H7 (cell line): ENCODE measurements around the gene NEURL4. TPM values are rescaled to one million over a fixed set of nuclear protein-coding genes. Genes with fewer than 3 reads are reported as not detected.
A peak's percentile ranks its signal among the peaks of the same experiment; 100 is the strongest.

Experiments used
- DNase-seq: peaks from one replicate; pipeline ENCODE4 v3.0.0; 2012
- H3K27me3 ChIP-seq: 2 replicates; pipeline ENCODE4 v1.6.0; 2011; ENCODE audit warnings: mild to moderate bottlenecking, low read length; ENCODE audit not compliant: control insufficient read depth, insufficient read depth
- H3K36me3 ChIP-seq: replicated peaks from 2 replicates; pipeline ENCODE4 v1.5.1; 2011; ENCODE audit warnings: low read length; ENCODE audit not compliant: control insufficient read depth, insufficient read depth
- H3K4me3 ChIP-seq: 2 replicates; pipeline ENCODE4 v1.5.1; 2011; ENCODE audit warnings: low read depth, mild to moderate bottlenecking, control low read depth, low read length, moderate library complexity; ENCODE audit not compliant: insufficient read depth
- total RNA-seq: library from RNA; depleted of rRNA; stranded (reverse); fragments of >200 nt; shearing (Covaris generic); gene quantifications from 2 replicates; pipeline ENCODE4 v1.2.3, GENCODE V29; 2014

The NEURL4 gene
- total RNA-seq, 1 experiment from 2014 or later = 34.1 TPM

DNA sequence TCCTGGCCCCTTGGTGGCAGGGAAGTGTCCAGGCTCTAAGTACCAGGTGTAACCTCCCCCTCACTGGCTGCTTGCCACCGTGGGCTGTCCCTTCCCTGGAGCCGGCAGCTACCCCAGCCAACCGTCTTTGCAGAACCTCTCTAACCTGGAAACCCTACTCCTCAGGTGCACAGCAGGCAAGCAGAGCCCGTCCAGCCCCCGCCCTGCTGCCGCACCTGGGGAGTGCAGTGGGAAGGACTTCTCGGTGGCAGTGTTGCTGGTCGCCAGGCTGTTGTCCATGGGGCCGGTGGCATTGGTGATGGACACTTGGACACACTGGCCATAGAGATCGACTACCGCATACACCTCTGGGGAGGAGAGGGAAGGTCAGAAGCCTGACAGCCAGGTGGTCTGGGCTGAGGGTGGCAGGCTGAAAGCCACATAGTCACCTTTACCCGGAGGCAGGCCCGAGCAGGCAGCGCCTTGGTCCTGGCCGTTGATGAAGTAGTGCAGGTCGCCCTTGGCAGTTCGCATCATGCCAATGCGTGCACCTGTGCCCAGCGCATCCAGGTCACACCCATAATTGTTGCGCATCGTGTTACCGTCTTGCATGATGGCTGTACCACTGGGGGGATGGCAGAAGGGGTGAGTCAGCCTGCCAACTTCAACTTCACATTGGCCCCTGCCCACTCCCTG is 6.5 kb downstream of the NEURL4 start:
- H3K36me3 ChIP-seq = peaks cover 64% of the 10 kb centered on the region
- no peaks in the 10 kb centered on the region for H3K27me3 ChIP-seq
- peak; percentile 37 for DNase-seq
- H3K4me3 ChIP-seq = no peak overlapping the region

GRCh38 chr17:7321466-7321865 is 7.7 kb downstream of the NEURL4 start:
- Histone ChIP-seq H3K27me3 (no peaks in the 10 kb centered on the region), H3K36me3 (peaks cover 66% of the 10 kb centered on the region), H3K4me3 (no peak overlapping the region)
- DNase-seq = peak; percentile 34

DNA sequence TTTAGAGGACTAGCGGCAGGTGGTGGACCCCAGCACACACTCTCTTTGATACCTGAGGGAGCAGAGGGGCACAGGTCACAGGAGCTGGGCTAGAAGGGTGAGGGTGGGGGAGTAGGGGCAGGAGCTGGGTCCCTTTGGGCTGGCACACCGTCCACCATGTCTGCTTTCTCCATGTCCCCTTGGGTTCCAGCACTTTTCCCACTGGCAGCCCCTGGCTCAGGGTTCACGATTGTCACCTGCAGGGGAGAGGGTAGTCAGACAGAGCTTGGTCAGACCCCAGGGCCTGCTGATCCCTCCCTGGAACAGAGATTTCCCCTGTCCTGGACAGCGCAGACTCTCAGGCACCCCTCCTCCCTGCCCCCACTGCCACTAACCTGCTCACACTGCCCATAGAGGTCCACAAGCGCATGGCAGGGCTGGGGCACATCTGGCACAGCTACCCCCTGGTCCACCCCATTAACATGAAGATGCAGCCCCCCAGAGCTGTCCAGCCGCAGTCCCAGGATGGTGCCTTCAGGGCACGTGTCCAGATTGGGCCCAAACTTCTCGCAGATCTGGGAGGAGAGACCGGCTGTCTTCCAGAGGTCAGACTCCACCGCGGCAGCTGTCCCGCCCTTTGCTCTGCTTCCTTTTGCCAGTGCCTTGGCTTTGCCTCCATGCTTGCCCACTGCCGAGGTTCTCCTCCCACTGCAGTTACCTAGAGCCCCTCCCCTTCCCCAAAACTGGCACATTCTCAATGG is 10.8 kb downstream of the NEURL4 start:
- Histone ChIP-seq H3K36me3 (peaks cover 47% of the 10 kb centered on the region), H3K27me3 (no peaks in the 10 kb centered on the region), H3K4me3 (no peak overlapping the region)
- DNase-seq = peak; percentile 35

DNA sequence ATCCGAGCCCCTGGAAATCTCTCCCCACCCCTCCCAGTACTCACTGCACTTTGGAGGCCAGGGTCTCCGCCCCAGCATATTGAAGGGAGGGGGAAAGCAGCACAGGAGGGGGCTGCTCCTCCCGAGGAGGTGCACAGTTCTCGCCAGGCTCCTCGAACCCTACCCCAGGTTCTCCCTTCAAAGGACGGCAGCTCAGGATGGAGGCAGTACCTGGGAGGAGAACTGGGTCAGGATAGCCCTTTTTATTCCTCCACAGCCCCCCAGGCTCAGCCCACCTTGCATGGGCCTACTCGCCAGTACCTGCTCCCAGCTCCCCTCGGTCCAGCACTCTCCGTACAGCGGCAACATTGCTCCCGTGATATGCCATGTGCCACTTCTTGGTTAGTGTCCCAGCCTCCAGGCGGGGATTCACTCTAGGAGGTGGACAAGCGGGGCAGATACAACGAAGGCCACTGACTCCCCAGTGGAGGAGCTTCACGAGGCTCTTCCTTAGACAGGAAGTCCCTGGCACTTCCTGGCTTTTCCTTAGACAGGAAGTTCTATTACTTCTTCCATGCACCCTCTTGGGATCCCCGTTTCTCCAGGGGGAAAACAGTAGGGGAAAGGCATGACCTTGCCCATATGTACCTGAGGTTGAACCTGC is 11.9 kb downstream of the NEURL4 start:
- H3K36me3 ChIP-seq = peaks cover 44% of the 10 kb centered on the region
- DNase-seq = peak; percentile 35
- no peak overlapping the region for H3K4me3 ChIP-seq
- H3K27me3 ChIP-seq = no peaks in the 10 kb centered on the region

- DNase-seq = no peak
- Histone ChIP-seq H3K4me3 (peak overlapping the region; percentile 73), H3K36me3 (peaks cover 41% of the 10 kb centered on the region), H3K27me3 (no peaks in the 10 kb centered on the region)
Observed at GRCh38 chr17:7315570-7316235, 13.4 kb downstream of the NEURL4 start.

DNA sequence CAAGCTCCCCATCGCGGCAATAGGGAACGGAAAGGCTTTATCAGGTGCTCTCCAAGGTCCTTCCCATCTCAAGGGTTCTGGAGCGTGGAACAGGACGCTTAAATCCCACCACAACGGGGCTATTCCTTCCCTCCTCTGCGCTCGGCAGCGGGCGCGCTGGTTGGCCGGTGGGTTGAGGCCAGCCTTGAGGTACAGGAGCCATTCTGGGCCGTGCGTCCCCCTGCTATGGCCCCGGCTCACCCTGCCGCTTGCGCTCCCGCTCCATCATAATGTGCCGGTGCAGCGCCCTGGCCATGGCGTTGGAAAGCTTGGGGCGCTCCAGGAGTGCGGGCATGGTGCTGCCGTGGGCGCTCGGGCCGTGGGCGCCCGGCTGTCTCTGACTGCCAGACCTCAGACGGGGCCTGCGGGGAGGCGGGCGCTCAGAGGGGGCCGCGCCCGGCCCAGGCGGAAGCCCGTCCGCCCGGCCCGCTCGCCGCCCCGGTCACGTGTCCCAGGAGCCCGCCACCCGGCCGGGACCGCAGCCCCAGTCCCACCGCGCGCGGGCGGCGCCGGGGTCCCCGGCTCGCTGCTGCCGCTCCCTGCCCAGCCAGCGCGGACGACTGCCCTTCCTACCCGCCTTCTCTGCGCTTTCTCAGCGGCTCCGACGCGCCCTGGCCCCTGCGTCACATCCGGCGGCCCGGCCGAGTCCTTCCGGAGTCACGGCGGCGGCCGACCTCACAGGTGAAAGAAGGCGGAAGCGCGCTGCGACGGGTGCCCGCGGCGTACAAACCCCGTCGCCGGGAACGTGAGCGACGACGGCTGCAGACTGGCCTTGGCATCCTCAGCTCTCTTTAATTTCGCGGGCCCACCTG is 14.2 kb downstream of the NEURL4 start, which contains the start of gene GPS2:
Gene GPS2 (minus strand): TSS at position 642 of the 851 bp plus-strand sequence. CDS start 308 bp downstream, at position 334.
- H3K36me3 ChIP-seq = peaks cover 44% of the 10 kb centered on the region
- no peaks in the 10 kb centered on the region for H3K27me3 ChIP-seq
- H3K4me3 ChIP-seq = peak within 1 kb of the TSS; percentile 73
- DNase-seq = peak; percentile 99

DNA sequence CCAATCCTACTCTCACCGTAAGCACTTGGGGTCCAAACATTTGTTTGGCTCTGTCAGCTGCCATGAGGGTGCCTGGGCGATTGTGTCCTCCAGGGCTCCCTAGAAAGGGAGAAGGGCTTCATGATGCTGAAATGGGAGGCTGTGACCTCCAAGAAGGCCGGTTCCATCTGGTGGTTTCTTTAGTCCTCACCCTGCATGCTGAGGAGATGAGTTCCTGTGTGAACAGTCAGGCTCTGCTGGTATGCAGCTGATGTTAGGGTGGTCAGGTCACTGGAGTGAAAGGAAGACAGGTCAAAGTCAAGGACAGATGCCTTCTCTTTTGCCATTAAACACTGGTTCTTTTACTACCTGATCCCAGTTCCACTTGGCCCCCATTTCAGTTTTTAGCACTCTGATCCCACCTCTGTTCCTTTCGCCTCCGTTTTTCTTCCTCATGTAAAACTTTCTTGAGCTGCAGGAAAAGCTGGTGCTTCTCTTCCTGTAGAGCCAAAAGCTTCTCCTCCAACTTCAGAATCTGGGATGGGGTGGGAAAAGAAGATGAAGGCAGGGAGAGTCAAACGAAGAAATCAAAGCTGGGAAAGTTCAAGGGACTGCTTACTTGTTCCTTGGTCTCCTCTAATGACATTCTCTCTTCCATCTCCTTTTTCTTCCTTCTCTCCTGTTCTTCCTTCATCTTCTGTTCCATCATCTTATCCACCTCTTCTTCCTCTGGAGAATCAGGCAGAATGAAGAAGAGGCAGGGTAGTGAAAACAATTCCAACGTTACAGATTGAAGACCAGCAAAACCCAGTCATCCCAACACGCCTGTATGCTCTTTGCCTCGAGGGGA is 15.0 kb downstream of the NEURL4 start:
- DNase-seq = no peak
- Histone ChIP-seq H3K27me3 (no peaks in the 10 kb centered on the region), H3K36me3 (peaks cover 51% of the 10 kb centered on the region), H3K4me3 (peak overlapping the region; percentile 73)

GRCh38 chr17:7313088-7313889 is 15.8 kb downstream of the NEURL4 start:
- Histone ChIP-seq H3K4me3 (no peak overlapping the region), H3K36me3 (peaks cover 46% of the 10 kb centered on the region), H3K27me3 (no peaks in the 10 kb centered on the region)
- peak; percentile 74 for DNase-seq

GRCh38 chr17:7312432-7313087 is 16.6 kb downstream of the NEURL4 start:
- peak; percentile 32 for DNase-seq
- H3K36me3 ChIP-seq = peaks cover 38% of the 10 kb centered on the region
- H3K4me3 ChIP-seq = no peak overlapping the region
- H3K27me3 ChIP-seq = no peaks in the 10 kb centered on the region

GRCh38 chr17:7311110-7311705 is 17.9 kb downstream of the NEURL4 start:
- Histone ChIP-seq H3K36me3 (peaks cover 34% of the 10 kb centered on the region), H3K27me3 (no peaks in the 10 kb centered on the region), H3K4me3 (no peak overlapping the region)
- DNase-seq = no peak

DNA sequence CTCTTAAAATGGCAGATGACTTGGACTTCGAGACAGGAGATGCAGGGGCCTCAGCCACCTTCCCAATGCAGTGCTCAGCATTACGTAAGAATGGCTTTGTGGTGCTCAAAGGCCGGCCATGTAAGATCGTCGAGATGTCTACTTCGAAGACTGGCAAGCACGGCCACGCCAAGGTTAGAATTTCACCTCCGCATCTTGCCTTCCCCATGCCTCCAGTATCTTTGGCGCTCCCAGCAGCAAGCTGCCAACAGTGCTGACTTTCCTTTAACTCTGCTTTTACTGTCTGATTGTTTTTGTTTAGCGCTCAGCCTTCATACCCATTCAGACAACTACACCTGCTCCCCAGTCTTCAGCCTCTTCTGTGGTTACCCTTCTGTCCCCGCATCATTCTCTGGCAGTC is 19.5 kb downstream of the NEURL4 start:
- DNase-seq = no peak
- H3K36me3 ChIP-seq = peaks cover 34% of the 10 kb centered on the region
- no peaks in the 10 kb centered on the region for H3K27me3 ChIP-seq
- H3K4me3 ChIP-seq = no peak overlapping the region
